Upper lobe of left lung (tissue), 6 donors: ENCODE results near the gene ELFN2. TPM values are rescaled to one million over a fixed set of nuclear protein-coding genes. Genes with fewer than 3 reads are reported as not detected.
"Not testable (repeated sequence)": the region's sequence is repeated elsewhere in the genome, so short reads cannot be mapped to it uniquely, and the experiment has no call there.

Source experiments
- ATAC-seq, 2 donors: fragments of 200-7000 bp; cut with Tn5 transposase; one replicate each; pipeline ENCODE4 v1.9.1; 2022; ENCODE audit warnings: mild to moderate bottlenecking in 2 of 2, moderate library complexity in 2 of 2; ENCODE audit not compliant: low FRiP score in 2 of 2
- DNase-seq, 2 donors: peaks; one replicate each; pipeline ENCODE4 v3.0.0-alpha.2; 2019 to 2020
- H3K27ac ChIP-seq, 4 donors: fragments of 200-600 bp; sonication (generic); one replicate each; pipeline ENCODE4 v1.5.1; 2016 to 2019
- H3K27me3 ChIP-seq, 4 donors: fragments of 200-600 bp; sonication (generic); one replicate each; pipeline ENCODE4 v1.5.1; 2017 to 2019
- H3K36me3 ChIP-seq, 4 donors: fragments of 200-600 bp; sonication (generic); one replicate each; pipeline ENCODE4 v1.5.1; 2016 to 2019
- H3K4me1 ChIP-seq, 4 donors: fragments of 200-600 bp; sonication (generic); one replicate each; pipeline ENCODE4 v1.5.1; 2018 to 2019
- H3K4me3 ChIP-seq, 4 donors: fragments of 200-600 bp; sonication (generic); one replicate each; pipeline ENCODE4 v1.5.1; 2017 to 2019; ENCODE audit warnings: mild to moderate bottlenecking in 2 of 4, moderate library complexity in 1 of 4
- H3K9me3 ChIP-seq, 4 donors: fragments of 200-600 bp; sonication (generic); one replicate each; pipeline ENCODE4 v1.5.1; 2018 to 2019
- CTCF ChIP-seq, 6 experiments: fragments of 450-650 bp in 4 of 6; fragments of 200-600 bp in 2 of 6; sonication (generic) in 2 of 6; IDR thresholded peaks; one replicate each; pipeline ENCODE4 v1.5.1; 2016 to 2019; ENCODE audit warnings: antibody characterized with exemption in 6 of 6
- EP300 ChIP-seq, 4 donors: sonication (generic); formaldehyde crosslinking; IDR thresholded peaks; one replicate each; pipeline ENCODE4 v1.5.1; 2017; ENCODE audit warnings: antibody characterized with exemption in 4 of 4, control low read depth in 2 of 4
- POLR2A ChIP-seq, 4 donors: fragments of 450-650 bp; IDR thresholded peaks; one replicate each; pipeline ENCODE4 v1.5.1; 2016 to 2017; ENCODE audit warnings: antibody characterized with exemption in 4 of 4, mild to moderate bottlenecking in 2 of 4
- POLR2AphosphoS5 ChIP-seq, 2 donors: sonication (generic); formaldehyde crosslinking; IDR thresholded peaks; one replicate each; pipeline ENCODE4 v1.5.1; 2017; ENCODE audit warnings: antibody characterized with exemption in 2 of 2
- WGBS, 2 donors: methylation state at CpG; one replicate each; pipeline ENCODE4 v1.1.5; 2017 to 2018; 5-methylcytosine and 5-hydroxymethylcytosine counted together
- total RNA-seq, 6 donors: library from RNA; depleted of rRNA in 4 of 6; stranded (reverse); fragments of >200 nt in 4 of 6; gene quantifications; one replicate each; pipeline versions ENCODE4 v1.1.0 to v1.2.1, GENCODE V29; 2016 to 2021
- donor health status: DM: no; HTN: no; CAD: no; lungs with moderate emphysema.
- donor health status: DM: no; HTN: yes; CAD: no; lungs with severe emphysema.

Gene ELFN2
- total RNA-seq, 6 donors from 2014 or later = 0.37 to 9.1 (median 4.5) TPM

- no peaks in the 10 kb centered on the region for H3K9me3 ChIP-seq
- H3K36me3 ChIP-seq = no peaks in the 10 kb centered on the region
- WGBS, 2 donors = 60 to 63% methylated on average over 10 to 11 of the region's 11 CpGs
- ATAC-seq = no peak
- no peak overlapping the region for H3K27ac ChIP-seq
- DNase-seq = peak in 1 of 2 donors; percentile 35
- H3K4me1 ChIP-seq = peaks cover 0 to 25% (median 14%) of the 10 kb centered on the region in 4 donors
- H3K4me3 ChIP-seq = no peak overlapping the region
- H3K27me3 ChIP-seq = no peaks in the 10 kb centered on the region
- no peak for TF ChIP-seq POLR2A (IDR thresholded peaks at IDR 0.05)
- no peak for TF ChIP-seq CTCF (IDR thresholded peaks at IDR 0.05)
- no peak for TF ChIP-seq EP300 (IDR thresholded peaks at IDR 0.05)
- TF ChIP-seq POLR2AphosphoS5 (IDR thresholded peaks at IDR 0.05) = no peak
Observed at GRCh38 chr22:37400719-37401118, 26.6 kb downstream of the ELFN2 start.

- 87 to 89% methylated on average over 4 to 12 of the region's 19 CpGs for WGBS, 2 donors
Observed at GRCh38 chr22:37399457-37399856, 27.8 kb downstream of the ELFN2 start.

GRCh38 chr22:37397226-37397625 lies 30.1 kb downstream of the ELFN2 start:
- WGBS, 2 donors = 50 to 63% methylated on average over 10 of the region's 10 CpGs
- Histone ChIP-seq H3K4me1 (peaks cover 0 to 25% (median 14%) of the 10 kb centered on the region in 4 donors), H3K27ac (no peak overlapping the region), H3K36me3 (no peaks in the 10 kb centered on the region), H3K9me3 (no peaks in the 10 kb centered on the region), H3K4me3 (no peak overlapping the region), H3K27me3 (no peaks in the 10 kb centered on the region)
- DNase-seq (peak in 1 of 2 donors; percentile 42), ATAC-seq (no peak)
- no peak for TF ChIP-seq CTCF (IDR thresholded peaks at IDR 0.05)
- TF ChIP-seq POLR2AphosphoS5 (IDR thresholded peaks at IDR 0.05) = no peak
- TF ChIP-seq POLR2A (IDR thresholded peaks at IDR 0.05) = no peak
- TF ChIP-seq EP300 (IDR thresholded peaks at IDR 0.05) = no peak

More at GRCh38 chr22:37399457-37399856, 27.8 kb downstream of the ELFN2 start:
- H3K36me3 ChIP-seq, H3K4me3 ChIP-seq, ATAC-seq, H3K27ac ChIP-seq, H3K27me3 ChIP-seq, H3K9me3 ChIP-seq: not testable (repeated sequence)
- peaks cover 0 to 25% (median 14%) of the 10 kb centered on the region in 4 donors for H3K4me1 ChIP-seq
- peak in 1 of 2 donors; percentile 51 for DNase-seq

GRCh38 chr22:37396488-37397084 lies 30.7 kb downstream of the ELFN2 start:
- no peak for ATAC-seq
- TF ChIP-seq EP300 (IDR thresholded peaks at IDR 0.05) (no peak), POLR2AphosphoS5 (IDR thresholded peaks at IDR 0.05) (no peak), CTCF (IDR thresholded peaks at IDR 0.05) (no peak), POLR2A (IDR thresholded peaks at IDR 0.05) (no peak)
- H3K27ac ChIP-seq = no peak overlapping the region
- 69 to 82% methylated on average over 10 to 11 of the region's 11 CpGs for WGBS, 2 donors
- no peaks in the 10 kb centered on the region for H3K9me3 ChIP-seq
- no peaks in the 10 kb centered on the region for H3K36me3 ChIP-seq
- no peak overlapping the region for H3K4me3 ChIP-seq
- DNase-seq = peak in 1 of 2 donors; percentile 41
- H3K27me3 ChIP-seq = no peaks in the 10 kb centered on the region
- H3K4me1 ChIP-seq = peaks cover 0 to 25% (median 13%) of the 10 kb centered on the region in 4 donors

GRCh38 chr22:37394341-37394740 lies 32.9 kb downstream of the ELFN2 start:
- no peaks in the 10 kb centered on the region for H3K27me3 ChIP-seq
- no peak for ATAC-seq
- no peaks in the 10 kb centered on the region for H3K36me3 ChIP-seq
- no peak overlapping the region for H3K27ac ChIP-seq
- 65 to 77% methylated on average over 9 to 20 of the region's 20 CpGs for WGBS, 2 donors
- no peak overlapping the region for H3K4me3 ChIP-seq
- TF ChIP-seq POLR2AphosphoS5 (IDR thresholded peaks at IDR 0.05) (no peak), CTCF (IDR thresholded peaks at IDR 0.05) (no peak), EP300 (IDR thresholded peaks at IDR 0.05) (no peak), POLR2A (IDR thresholded peaks at IDR 0.05) (no peak)
- DNase-seq = peak in 1 of 2 donors; percentile 71
- H3K4me1 ChIP-seq = peaks cover 0 to 7% (median 0%) of the 10 kb centered on the region in 4 donors
- H3K9me3 ChIP-seq = no peaks in the 10 kb centered on the region
